GM21526 (cell line): ENCODE measurements around the gene CD248.
"Not testable (repeated sequence)": the region's sequence is repeated elsewhere in the genome, so short reads cannot be mapped to it uniquely, and the experiment has no call there.

Experiments
- ATAC-seq: cut with Tn5 transposase; IDR thresholded peaks from one replicate; pipeline ENCODE4 v1.9.1; 2021; ENCODE audit warnings: moderate library complexity; ENCODE audit not compliant: unreplicated experiment, low FRiP score

The CD248 gene

DNA sequence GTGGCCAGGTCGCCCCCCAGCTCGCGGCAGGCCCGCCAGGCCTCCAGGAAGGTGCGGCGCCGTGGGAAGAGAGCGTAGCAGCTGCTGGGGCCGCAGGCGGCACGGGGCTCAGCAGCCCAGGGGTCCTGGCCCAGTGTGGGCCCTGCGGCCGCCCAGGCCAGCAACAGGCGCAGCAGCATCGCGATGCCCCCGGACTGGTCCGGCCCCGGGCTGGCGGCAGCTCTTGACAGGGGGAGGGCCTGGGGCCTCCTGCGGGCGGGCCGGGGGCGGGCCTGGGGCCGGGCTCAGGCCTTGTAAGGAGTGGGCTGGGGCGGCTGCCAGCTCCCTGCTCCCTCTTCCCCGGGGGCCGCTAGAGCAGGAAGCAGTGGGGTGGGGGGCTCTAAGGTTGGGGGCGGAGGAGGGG lies at the start of gene CD248:
TSS of gene CD248 (minus strand) at position 196 of the 403 bp plus-strand sequence. CDS start at position 179, 17 bp downstream.
- no peak for ATAC-seq

GRCh38 chr11:66365711-66366619 lies 49.1 kb upstream of the CD248 start:
- ATAC-seq, result no peak

- no peak for ATAC-seq
Observed at GRCh38 chr11:66365166-66365565, 48.3 kb upstream of the CD248 start.

DNA sequence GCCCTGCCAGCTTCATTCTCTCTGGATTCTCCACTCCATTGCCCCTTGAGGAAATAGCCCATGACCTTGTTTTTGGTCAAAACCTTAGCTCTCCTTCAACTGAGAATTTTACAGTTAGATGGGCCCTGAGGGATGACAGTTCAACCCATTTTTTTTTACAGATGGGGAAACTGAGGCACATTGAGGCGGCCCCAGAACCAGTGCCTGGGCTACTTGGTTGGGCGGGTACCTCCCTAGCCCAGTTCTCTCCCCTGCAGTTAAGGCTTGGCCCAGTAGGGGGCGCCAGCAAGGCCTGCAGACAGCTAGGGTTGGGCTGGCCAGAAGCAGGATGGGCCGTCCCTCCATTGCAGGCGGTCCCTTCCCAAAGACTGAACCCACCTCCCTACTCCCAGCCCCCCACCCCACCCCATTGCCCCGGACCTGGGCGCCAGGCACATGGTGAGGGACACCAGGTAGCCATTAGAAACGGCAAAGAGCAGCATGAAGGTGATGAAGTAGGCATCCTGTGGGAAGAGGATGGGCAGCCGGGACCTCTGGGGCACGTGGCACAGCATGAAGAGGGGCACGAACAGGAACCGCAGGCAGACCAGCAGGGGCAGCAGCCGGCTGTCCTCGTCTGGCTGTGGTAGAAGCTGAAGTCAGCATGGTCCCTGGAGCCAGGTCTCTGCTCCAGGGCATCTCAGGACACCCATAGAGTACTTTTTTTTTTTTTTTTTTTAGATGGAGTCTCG lies 47.1 kb upstream of the CD248 start:
- no peak for ATAC-seq

DNA sequence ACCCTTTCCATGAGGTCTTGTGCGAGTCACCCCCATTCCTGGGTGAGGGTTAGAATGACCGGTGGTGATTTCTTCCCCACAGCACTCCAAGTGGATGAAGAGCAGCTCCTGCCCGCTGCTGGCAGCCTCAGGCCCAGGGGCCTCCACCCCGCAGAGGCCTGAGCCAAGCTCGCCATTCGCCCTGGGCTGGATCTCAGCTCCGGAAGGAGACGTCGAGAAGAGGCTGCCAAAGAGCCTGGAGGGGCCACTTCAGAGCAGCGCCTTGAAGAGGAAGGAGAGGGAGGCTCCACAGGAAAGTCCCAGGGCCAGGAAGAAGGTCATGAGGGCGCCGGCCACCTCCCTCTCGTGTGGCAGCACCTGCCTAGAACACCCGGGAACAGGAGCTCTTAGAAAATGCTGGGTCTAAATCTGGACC lies 46.4 kb upstream of the CD248 start:
- no peak for ATAC-seq

GRCh38 chr11:66362481-66363147 lies 45.8 kb upstream of the CD248 start:
- no peak for ATAC-seq

DNA sequence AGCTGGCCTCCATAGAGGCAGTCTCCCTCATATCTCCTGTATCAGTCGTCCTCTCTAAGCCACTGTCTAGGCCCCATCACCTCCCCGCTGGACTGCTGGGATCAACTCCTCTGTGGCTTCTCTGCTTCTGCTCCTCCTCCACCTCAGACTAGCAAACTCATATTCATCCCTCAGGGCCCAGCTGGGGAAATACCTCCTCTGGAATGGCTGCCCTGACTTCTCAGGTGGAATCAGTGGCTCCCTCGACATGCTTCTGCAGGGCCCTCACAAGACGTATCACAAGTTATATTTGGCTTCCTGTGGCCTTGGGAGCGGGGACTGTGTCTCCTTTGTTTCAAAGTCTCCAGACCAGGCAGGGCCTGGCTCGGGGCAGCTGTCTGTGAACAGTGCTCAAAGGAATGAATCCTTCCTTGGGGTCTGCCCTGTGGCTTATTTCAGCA lies 44.7 kb upstream of the CD248 start:
- ATAC-seq, result no peak

- ATAC-seq, result no peak
Observed at GRCh38 chr11:66360406-66361073, 43.7 kb upstream of the CD248 start.

GRCh38 chr11:66359662-66360087 lies 42.8 kb upstream of the CD248 start:
- ATAC-seq, result no peak

- ATAC-seq, result not testable (repeated sequence)
Observed at GRCh38 chr11:66350560-66351235, 33.9 kb upstream of the CD248 start.

DNA sequence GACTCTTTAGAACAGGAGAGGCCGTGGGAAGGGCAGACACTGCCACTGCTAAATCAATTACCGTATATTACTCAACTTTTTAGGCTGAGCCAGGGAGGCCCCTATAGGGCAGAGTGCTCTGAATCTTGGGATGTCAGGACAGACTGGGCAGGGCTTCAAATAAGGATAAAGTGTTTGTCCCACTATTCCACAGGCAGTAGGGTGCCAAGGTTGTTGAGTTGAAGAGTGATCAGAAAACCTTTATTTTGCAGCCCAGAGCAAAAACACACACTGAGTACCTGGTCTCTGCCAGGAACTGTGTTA lies 32.2 kb upstream of the CD248 start:
- ATAC-seq, result no peak

GRCh38 chr11:66347425-66348276 lies 30.8 kb upstream of the CD248 start, which contains the start of gene B4GAT1:
Gene B4GAT1, minus strand, starts transcription at chr11:66347629. Its CDS starts 84 bp downstream, at chr11:66347545.
- ATAC-seq, result no peak

DNA sequence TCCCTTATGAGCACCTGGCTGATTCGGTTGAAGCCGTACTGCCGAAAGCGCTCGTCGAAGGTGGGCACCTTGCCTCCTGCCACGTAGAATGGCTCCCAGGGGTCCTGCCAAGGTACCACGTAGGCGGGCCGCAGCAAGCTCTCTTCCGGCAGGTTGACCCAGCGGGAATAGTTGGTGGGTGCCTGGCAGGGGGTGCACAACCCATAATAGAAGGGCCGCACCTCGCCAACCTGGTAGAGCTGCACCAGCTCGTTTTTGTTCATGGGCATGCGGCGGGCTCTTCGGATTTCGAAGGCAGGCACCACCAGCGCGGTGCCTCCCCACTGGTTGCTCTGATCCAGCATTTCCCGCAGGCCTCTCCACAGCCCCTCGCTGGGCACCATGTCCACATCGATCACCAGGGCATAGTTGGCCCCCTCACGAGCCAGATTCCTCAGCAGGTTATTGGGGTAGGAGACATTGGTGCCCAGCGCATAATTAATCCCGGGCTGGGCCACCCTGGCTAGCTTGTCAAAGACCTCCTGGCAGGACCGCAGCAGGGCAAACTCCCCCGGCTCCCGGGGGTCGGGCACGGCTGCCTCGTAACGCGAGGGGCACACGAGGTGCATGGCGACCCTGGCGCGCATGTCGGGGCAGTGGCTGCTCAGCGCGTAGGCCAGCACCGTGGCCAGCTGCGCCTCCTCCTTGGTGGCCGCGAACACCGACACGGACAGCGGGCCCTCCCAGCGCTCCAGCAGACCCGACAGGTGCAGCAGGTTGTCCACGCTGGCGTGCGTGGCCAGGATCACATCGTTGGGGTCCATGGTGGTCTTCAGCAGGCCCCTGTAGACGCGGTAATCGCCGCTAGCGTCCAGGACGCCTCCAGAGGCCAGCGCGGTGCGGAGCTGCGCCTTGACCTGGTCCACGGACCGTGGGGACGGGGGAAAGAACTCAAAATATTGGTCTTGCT lies 29.9 kb upstream of the CD248 start:
- ATAC-seq, result no peak

GRCh38 chr11:66345316-66345649 lies 28.4 kb upstream of the CD248 start:
- peak; percentile 6 for ATAC-seq

DNA sequence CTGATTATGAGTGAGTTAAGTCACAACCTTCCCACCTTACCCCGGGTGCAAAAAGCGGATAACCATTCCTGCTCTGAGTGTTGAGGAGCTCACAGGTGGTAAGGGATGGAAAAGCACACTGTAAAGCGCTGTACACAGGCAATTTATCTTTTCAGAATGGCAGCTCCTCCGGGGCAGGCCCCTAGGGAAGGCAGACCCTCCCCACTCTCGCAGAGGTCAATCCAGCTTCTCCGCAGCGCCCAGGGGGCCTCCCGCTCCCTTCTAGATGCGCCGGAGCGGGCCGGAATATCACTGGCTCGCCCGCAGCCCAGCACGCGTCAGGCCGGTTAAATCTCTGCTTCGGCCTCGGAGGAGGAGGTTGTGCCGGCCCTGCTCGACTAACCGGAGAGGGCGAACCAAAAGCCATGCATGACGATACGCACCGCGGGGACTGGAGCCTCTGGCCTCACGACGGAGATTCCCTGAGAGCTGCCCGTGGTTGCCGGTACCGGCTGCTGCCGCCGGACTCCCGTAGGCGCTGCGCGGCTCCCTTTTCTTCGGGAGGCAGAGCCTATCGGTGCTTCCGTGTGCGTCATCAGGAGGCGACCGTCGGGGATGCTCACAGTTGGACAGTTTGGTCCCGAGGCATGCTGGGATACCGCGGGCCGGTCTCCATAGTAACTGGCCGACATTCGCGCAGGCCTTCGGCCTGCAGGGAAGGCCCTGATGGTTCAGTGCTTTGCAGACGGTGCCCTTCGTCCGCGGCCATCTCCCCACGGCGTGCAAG lies 27.9 kb upstream of the CD248 start, which contains the start of gene BRMS1:
TSS of gene BRMS1 (minus strand) at position 555 of the 766 bp plus-strand sequence. CDS start 2,870 bp downstream, outside the sequence.
- ATAC-seq, result peak; percentile 58

- no peak for ATAC-seq
Observed at GRCh38 chr11:66343176-66343575, 26.3 kb upstream of the CD248 start.

- ATAC-seq, result no peak
Observed at GRCh38 chr11:66341502-66342126, 24.8 kb upstream of the CD248 start.
